GM18499 (cell line): Measurements from ENCODE around the gene GKN1.

Experiments used
- ATAC-seq: cut with Tn5 transposase; IDR thresholded peaks from one replicate; pipeline ENCODE4 v1.9.1; 2021; ENCODE audit warnings: moderate number of reproducible peaks; ENCODE audit not compliant: insufficient read depth, unreplicated experiment

GKN1 gene, protein sequence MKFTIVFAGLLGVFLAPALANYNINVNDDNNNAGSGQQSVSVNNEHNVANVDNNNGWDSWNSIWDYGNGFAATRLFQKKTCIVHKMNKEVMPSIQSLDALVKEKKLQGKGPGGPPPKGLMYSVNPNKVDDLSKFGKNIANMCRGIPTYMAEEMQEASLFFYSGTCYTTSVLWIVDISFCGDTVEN

GRCh38 chr2:68974251-68974650 lies at the start of gene GKN1:
Gene GKN1 (plus strand): TSS chr2:68974636. CDS start chr2:68974678, 42 bp downstream.
- ATAC-seq, result no peak

GRCh38 chr2:68925295-68925896 lies 49.0 kb upstream of the GKN1 start:
- ATAC-seq, result no peak

GRCh38 chr2:68926796-68927195 lies 47.6 kb upstream of the GKN1 start:
- no peak for ATAC-seq

- ATAC-seq, result no peak
These were observed 43.2 kb upstream of the GKN1 start for GRCh38 chr2:68931149-68931711.

DNA sequence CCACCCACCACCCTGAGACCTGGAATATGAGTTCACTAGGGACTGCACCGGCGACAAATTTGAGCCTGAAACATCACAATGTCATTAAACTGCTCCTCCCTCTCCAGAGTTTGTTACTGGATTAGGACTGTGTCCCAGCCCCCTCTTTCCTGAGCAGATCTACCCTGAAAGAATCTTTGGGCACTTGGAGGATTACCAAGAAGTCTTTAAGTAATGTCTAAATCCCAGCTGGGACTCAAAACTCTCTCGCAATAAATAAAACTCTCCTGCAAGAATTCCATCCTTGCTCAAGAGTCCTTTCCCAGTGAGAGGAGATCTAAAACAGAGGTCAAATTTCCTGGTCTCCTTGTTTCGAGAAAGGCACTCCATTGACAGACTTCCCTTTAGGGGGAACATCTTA lies 42.6 kb upstream of the GKN1 start:
- no peak for ATAC-seq

DNA sequence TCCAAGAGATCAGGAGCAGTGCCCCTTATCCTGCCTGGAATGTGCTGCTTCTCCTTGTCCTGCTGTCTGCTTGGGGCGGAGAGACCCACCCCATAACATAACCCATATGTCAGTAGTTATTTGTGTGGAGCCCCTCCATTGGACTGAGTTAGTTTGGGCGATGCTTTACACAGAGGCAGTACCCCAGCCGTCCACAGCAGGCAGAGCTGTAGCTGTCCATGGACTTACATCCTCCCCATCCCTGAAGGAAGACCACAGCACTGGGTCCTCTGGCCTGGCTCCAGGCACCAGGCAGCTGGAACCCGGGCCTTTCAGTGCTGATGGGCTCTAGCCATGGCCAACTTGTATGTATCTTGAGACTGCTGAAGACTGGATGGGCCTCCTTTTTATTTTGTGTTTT lies 42.0 kb upstream of the GKN1 start:
- ATAC-seq, result no peak

GRCh38 chr2:68934021-68934420 lies 40.4 kb upstream of the GKN1 start:
- ATAC-seq, result no peak

GRCh38 chr2:68935471-68935870 lies 39.0 kb upstream of the GKN1 start:
- ATAC-seq, result no peak

- ATAC-seq, result no peak
These were observed 38.0 kb upstream of the GKN1 start for GRCh38 chr2:68936427-68936826.

- no peak for ATAC-seq
These were observed 37.5 kb upstream of the GKN1 start for GRCh38 chr2:68936889-68937288.

DNA sequence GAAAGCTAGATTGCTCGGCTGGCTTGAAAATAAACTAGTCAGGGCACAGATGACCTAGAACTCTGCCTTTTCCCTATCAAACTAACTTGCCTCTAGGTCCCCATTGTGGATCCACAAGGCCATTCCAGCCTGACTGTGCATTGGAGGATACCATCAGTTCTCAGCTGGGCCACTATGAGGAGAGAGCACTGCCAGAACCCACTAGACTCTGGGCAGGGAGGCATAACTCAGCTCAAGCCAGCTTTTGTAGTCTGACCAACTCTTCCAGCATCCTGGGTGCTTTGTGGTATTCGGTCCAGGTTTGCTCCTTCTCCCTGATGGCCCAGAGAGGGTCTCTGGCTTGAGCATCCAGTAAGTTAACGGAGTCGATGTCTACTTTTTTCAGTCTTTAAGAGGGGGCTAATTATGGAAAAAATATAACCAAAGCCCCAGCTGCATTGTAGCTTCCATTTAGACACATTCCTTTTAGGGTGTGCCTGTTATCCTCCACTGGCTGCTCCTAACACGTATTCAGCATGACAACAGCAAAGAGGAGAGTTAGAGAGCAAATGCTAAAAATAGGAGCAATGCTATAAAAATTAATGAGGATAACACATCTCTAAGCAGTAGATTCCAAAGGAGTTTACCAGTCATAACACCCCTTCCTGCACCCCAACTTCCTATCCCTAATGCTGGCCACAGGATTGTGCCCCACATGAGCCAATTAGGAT lies 36.9 kb upstream of the GKN1 start:
- no peak for ATAC-seq

- no peak for ATAC-seq
These were observed 35.5 kb upstream of the GKN1 start for GRCh38 chr2:68938938-68939337.

DNA sequence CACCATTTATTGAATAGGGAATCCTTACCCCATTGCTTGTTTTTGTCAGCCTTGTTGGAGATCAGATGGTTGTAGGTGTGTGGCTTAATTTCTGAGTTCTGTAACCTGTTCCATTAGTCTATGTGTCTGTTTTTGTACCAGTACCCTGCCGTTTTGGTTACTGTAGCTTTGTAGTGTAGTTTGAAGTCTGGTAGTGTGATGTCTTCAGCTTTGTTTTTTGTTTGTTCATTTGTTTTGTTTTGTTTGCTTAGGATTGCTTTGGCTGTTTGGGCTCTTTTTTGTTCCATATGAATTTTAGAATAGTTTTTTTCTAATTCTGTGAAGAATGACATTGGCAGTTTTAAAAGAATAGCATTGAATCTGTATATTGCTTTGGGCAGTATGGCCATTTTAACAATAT lies 34.5 kb upstream of the GKN1 start:
- no peak for ATAC-seq

DNA sequence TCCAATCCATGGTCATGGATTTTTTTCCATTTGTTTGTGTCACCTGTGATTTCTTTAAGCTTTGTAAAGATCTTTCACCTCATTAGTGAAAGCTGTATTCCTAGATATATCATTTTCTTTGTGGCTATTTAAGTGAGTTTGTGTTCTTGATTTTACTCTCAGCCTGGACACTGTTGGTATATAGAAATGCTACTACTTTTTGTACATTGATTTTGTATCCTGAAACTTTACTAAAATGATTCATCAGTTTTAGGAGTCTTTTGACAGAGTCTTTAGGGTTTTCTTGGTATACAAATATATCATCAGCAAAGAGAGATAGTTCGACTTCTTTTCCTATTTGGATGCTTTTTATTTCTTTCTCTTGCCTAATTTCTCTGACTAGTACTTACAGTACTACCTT lies 34.1 kb upstream of the GKN1 start:
- ATAC-seq, result no peak

DNA sequence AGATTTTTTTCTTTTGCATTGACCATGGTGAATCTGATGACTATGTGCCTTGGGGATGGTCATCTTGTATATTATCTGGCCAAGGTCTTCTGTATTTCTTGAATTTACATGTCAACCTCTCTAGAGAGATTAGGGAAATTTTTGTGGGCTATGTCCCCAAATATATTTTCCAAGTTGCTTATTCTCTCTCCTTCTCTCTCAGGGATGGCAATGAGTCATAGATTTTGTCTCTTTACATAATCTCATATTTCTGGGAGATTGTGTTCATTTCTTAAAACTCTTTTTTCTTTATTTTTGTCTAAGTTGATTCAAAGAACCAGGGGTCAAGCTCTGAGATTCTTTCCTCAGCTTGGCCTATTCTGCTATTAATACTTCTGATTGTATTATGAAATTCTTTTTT lies 31.6 kb upstream of the GKN1 start:
- ATAC-seq, result no peak

GRCh38 chr2:68943581-68944568 lies 30.6 kb upstream of the GKN1 start:
- no peak for ATAC-seq

DNA sequence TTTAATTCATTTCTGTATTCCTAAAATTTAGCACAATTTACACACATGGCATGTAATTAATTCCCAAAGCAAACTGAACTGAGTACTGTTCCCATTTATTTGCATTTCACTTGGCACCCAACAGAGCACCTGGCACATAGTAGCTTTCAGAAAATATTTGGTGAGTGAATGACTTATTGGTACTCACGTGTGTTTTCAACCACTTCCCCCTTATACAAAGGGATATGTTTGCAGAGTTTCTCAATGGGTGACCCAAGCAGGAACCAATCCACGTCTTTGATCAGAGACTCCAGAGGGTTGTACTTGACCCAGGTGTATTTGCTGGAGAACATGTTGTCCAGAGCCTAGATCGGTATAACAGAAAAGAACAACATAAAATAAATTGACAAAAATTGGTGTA lies 28.3 kb upstream of the GKN1 start:
- no peak for ATAC-seq

GRCh38 chr2:68948710-68949109 lies 25.7 kb upstream of the GKN1 start:
- no peak for ATAC-seq

GRCh38 chr2:68951899-68952298 lies 22.5 kb upstream of the GKN1 start:
- no peak for ATAC-seq

DNA sequence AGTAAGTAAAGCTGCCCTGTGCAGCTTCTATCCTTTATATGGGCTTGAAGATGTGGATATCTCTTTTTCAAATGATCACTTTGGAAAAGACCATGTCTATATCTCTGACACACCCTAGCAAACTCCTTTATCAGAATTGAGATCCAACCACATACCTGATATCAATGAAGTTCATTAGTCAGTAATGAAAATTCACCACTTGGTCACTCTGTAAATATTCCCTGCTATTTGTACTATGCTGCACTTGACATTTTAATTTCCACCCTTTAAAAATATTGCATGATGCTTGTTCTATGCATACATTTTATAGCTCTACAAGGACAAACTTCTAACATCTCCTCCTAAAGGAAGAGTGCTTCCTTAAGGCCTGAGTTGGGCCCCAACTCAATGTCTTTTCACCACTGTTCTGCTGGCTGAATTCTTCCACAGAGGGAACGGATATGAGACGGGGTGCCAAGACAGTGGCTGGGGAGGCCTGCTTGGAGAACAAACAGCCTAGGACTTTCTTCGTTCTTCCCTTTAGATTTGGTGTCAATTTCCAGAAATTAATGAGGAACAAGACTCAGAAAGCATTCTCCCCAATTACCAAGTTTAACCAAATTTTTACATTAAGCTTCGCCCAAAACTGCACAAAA lies 21.4 kb upstream of the GKN1 start, which contains the start of gene GKN2:
Gene GKN2, minus strand, starts transcription at position 7 of the 635 bp plus-strand sequence. CDS start 32 bp downstream, outside the sequence.
- ATAC-seq, result no peak
